ENCODE data around the gene MEA1.

MEA1 gene

DNA sequence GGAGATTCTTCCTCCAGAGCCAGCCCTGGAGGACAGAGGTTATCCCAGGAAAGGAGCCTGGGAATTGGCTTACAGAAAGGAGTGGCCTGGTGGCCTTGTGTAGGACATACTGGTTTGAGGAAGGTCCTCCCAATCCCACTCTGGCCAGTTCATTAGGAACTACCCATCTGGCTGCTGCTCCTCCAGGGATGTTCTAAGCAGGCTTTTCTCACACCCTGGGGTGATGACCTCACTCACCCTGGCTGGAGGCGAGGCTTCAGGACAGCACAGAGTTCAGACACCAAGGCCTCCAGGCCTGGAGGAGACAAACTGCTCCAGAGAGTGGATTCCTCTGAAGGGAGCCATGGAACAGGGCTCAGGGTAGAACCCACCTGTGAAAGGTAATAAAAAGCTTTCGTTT lies 44.3 kb downstream of the MEA1 start:
- Histone ChIP-seq H3K4me1 (ENCODE audit: control insufficient read depth, insufficient read depth, low read length) (no peaks in the 10 kb centered on the region), H3K9me3 (ENCODE audit: control insufficient read depth, insufficient read depth, low read depth, low read length) (no peaks in the 10 kb centered on the region), H3K36me3 (ENCODE audit: control insufficient read depth in 2 of 2, insufficient read depth in 1 of 2, low read length in 2 of 2) (peaks cover 0 to 44% of the 10 kb centered on the region in 2 experiments; a peak in 2 of 3 replicates), H3K4me3 (ENCODE audit: low read depth, low read length) (no peak overlapping the region), H3K27ac (ENCODE audit: extremely low read depth, low read depth, low read length) (no peak overlapping the region)
- ChIA-PET CTCF (no interaction called here), POLR2A (interaction anchor here (2.0 to 4.2 kb wide), 2 partner anchors 9 to 15 kb away, joined by 7 to 20 read pairs; partner anchors contain the start of genes PEX6 and PPP2R5D)
- TF ChIP-seq ZNF211 (tag by site-specific recombination; IDR thresholded peaks at IDR 0.05; ENCODE audit: low read depth) (no peak), KLF8 (tag by site-specific recombination; IDR thresholded peaks at IDR 0.05) (no peak), ZNF398 (tag by site-specific recombination; IDR thresholded peaks at IDR 0.05) (no peak), REPIN1 (tag by site-specific recombination; IDR thresholded peaks at IDR 0.05; ENCODE audit: low read depth) (no peak)

DNA sequence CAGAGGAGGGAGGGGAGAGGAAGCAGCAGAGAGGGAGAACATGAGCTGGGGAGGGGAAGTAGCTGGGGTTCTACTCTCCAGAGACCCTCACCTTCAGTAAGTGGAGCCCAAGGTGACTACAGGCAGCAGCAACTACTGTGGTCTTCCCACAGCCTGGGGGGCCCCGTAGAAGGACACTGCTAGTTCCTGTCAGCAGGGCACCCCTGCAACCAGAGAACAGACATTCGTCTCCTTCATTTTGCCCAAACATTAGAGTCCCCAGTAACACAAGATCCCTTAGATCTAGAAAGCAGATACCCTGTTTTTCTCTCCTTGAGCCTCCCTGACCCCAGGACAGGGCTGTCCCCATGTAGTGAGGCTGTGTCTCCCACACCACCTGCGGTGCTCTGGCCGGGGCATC lies 45.0 kb downstream of the MEA1 start:
- Histone ChIP-seq H3K4me3 (ENCODE audit: low read depth, low read length) (no peak overlapping the region), H3K4me1 (ENCODE audit: control insufficient read depth, insufficient read depth, low read length) (no peaks in the 10 kb centered on the region), H3K27ac (ENCODE audit: extremely low read depth, low read depth, low read length) (no peak overlapping the region), H3K9me3 (ENCODE audit: control insufficient read depth, insufficient read depth, low read depth, low read length) (no peaks in the 10 kb centered on the region), H3K36me3 (ENCODE audit: control insufficient read depth in 2 of 2, insufficient read depth in 1 of 2, low read length in 2 of 2) (peaks cover 0 to 46% of the 10 kb centered on the region in 2 experiments; a peak in 2 of 3 replicates)
- ChIA-PET POLR2A (interaction anchor here (1.6 to 4.2 kb wide), 2 partner anchors 10 to 15 kb away, joined by 4 to 20 read pairs; partner anchors contain the start of genes PEX6 and PPP2R5D), CTCF (interaction anchor here (0.6 kb wide), 1 partner anchor 50 kb away, joined by 4 read pairs; no protein-coding TSS in a partner anchor)
- TF ChIP-seq, protein P1, sequence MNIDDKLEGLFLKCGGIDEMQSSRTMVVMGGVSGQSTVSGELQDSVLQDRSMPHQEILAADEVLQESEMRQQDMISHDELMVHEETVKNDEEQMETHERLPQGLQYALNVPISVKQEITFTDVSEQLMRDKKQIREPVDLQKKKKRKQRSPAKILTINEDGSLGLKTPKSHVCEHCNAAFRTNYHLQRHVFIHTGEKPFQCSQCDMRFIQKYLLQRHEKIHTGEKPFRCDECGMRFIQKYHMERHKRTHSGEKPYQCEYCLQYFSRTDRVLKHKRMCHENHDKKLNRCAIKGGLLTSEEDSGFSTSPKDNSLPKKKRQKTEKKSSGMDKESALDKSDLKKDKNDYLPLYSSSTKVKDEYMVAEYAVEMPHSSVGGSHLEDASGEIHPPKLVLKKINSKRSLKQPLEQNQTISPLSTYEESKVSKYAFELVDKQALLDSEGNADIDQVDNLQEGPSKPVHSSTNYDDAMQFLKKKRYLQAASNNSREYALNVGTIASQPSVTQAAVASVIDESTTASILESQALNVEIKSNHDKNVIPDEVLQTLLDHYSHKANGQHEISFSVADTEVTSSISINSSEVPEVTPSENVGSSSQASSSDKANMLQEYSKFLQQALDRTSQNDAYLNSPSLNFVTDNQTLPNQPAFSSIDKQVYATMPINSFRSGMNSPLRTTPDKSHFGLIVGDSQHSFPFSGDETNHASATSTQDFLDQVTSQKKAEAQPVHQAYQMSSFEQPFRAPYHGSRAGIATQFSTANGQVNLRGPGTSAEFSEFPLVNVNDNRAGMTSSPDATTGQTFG (tag by site-specific recombination; IDR thresholded peaks at IDR 0.05; ENCODE audit: borderline replicate concordance), result no peak
- TF ChIP-seq GLIS1 (tag by site-specific recombination; IDR thresholded peaks at IDR 0.05), result no peak
- TF ChIP-seq, protein P2, sequence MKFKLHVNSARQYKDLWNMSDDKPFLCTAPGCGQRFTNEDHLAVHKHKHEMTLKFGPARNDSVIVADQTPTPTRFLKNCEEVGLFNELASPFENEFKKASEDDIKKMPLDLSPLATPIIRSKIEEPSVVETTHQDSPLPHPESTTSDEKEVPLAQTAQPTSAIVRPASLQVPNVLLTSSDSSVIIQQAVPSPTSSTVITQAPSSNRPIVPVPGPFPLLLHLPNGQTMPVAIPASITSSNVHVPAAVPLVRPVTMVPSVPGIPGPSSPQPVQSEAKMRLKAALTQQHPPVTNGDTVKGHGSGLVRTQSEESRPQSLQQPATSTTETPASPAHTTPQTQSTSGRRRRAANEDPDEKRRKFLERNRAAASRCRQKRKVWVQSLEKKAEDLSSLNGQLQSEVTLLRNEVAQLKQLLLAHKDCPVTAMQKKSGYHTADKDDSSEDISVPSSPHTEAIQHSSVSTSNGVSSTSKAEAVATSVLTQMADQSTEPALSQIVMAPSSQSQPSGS (tag by site-specific recombination; IDR thresholded peaks at IDR 0.05; ENCODE audit: low read depth), result no peak
- TF ChIP-seq ZNF140 (tag by site-specific recombination; IDR thresholded peaks at IDR 0.05), result no peak
- TF ChIP-seq ZNF354C (tag by site-specific recombination; IDR thresholded peaks at IDR 0.05; ENCODE audit: borderline replicate concordance, low read depth), result no peak
- TF ChIP-seq, protein P3, sequence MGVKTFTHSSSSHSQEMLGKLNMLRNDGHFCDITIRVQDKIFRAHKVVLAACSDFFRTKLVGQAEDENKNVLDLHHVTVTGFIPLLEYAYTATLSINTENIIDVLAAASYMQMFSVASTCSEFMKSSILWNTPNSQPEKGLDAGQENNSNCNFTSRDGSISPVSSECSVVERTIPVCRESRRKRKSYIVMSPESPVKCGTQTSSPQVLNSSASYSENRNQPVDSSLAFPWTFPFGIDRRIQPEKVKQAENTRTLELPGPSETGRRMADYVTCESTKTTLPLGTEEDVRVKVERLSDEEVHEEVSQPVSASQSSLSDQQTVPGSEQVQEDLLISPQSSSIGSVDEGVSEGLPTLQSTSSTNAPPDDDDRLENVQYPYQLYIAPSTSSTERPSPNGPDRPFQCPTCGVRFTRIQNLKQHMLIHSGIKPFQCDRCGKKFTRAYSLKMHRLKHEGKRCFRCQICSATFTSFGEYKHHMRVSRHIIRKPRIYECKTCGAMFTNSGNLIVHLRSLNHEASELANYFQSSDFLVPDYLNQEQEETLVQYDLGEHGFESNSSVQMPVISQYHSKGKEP (tag by site-specific recombination; IDR thresholded peaks at IDR 0.05), result no peak
- no peak for TF ChIP-seq WT1 (tag by site-specific recombination; IDR thresholded peaks at IDR 0.05)
- no peak for TF ChIP-seq ZNF692 (tag by site-specific recombination; IDR thresholded peaks at IDR 0.05)
- no peak for TF ChIP-seq ZNF664 (tag by site-specific recombination; IDR thresholded peaks at IDR 0.05)
